AG10803 (cell line): ENCODE results near the gene GDAP2.

Experiments used
- DNase-seq: peaks from one replicate; pipeline ENCODE4 v3.0.0; 2010; ENCODE audit warnings: low read depth
- H3K4me3 ChIP-seq: 2 replicates; pipeline ENCODE4 v1.5.1; 2011; ENCODE audit warnings: mild to moderate bottlenecking, low read length, control low read depth
- CTCF ChIP-seq: conservative IDR thresholded peaks from 2 replicates; pipeline ENCODE4 v1.5.1; 2011; ENCODE audit warnings: mild to moderate bottlenecking, low read length, control low read depth, inconsistent platforms

Gene GDAP2

GRCh38 chr1:117814856-117815797 lies 114.3 kb downstream of the GDAP2 start:
- TF ChIP-seq CTCF, result no peak
- no peak overlapping the region for H3K4me3 ChIP-seq

More at GRCh38 chr1:117814856-117815797, 114.3 kb downstream of the GDAP2 start:
- peak; percentile 59 for DNase-seq
